Lower leg skin (tissue), 4 donors: ENCODE measurements around the gene HSPA12B. TPM values are rescaled to one million over a fixed set of nuclear protein-coding genes. Genes with fewer than 3 reads are reported as not detected.

Experiments used
- DNase-seq, 2 donors: peaks; one replicate each; pipeline ENCODE4 v3.0.0-alpha.2; 2019; ENCODE audit warnings: low spot score in 2 of 2
- H3K4me3 ChIP-seq: fragments of 200-600 bp; sonication (generic); 2 replicates; pipeline ENCODE4 v1.5.1; 2017; ENCODE audit warnings: mild to moderate bottlenecking, low read depth; ENCODE audit not compliant: poor library complexity, severe bottlenecking
- CTCF ChIP-seq, 3 donors: fragments of 450-650 bp; IDR thresholded peaks; one replicate each; pipeline ENCODE4 v1.5.1; 2016; ENCODE audit warnings: antibody characterized with exemption in 3 of 3, mild to moderate bottlenecking in 3 of 3, moderate library complexity in 2 of 3
- POLR2A ChIP-seq, 2 donors: fragments of 450-650 bp; IDR thresholded peaks; one replicate each; pipeline ENCODE4 v1.6.1; 2016 to 2017; ENCODE audit warnings: antibody characterized with exemption in 2 of 2, mild to moderate bottlenecking in 1 of 2, moderate library complexity in 1 of 2
- WGBS, 2 donors: methylation state at CpG; one replicate each; pipeline ENCODE4 v1.1.5; 2018; 5-methylcytosine and 5-hydroxymethylcytosine counted together
- intact Hi-C: fragments of 100-400 bp; cut with DNase I; formaldehyde crosslinking; loops from one replicate; pipeline ENCODE4 v1.15.0; 2023; ENCODE audit warnings: low total_unique reads
- total RNA-seq, 4 donors: library from RNA; depleted of rRNA; stranded (reverse); fragments of >200 nt; gene quantifications; one replicate each; pipeline ENCODE4 v1.1.0, GENCODE V29; 2016

Gene HSPA12B
- total RNA-seq, 4 donors from 2014 or later: 4.0 to 6.0 (median 5.7) TPM

- TF ChIP-seq POLR2A (IDR thresholded peaks at IDR 0.05) (no peak), CTCF (IDR thresholded peaks at IDR 0.05) (no peak)
- no peak for DNase-seq
- WGBS, 2 donors: 84 to 92% methylated on average over 11 of the region's 11 CpGs
- H3K4me3 ChIP-seq: no peak overlapping the region
- intact Hi-C loops: no loop called here
Observed at GRCh38 chr20:3689978-3690377, 42.5 kb upstream of the HSPA12B start.

DNA sequence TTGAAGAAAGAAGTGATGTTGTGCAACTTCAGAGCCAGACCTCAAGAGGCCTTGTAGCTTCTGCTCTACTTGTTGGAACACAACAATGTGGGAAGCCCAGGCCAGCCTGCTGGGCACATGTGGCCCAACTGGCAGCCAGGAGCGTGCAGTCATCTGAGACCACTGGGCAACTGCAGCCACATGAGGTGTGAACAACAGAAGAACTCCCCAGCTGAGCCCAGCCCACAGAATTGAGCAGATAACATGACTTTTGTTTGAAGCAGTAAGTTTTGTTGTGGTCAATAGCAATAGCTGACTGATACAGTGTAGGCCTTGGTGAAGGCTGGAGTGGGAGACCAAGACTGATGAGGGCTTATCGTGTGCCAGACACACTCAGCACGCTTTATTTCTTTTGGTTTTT is 42.1 kb upstream of the HSPA12B start:
- intact Hi-C loops: no loop called here
- WGBS, 2 donors: 92 to 99% methylated on average over 3 of the region's 3 CpGs
- TF ChIP-seq CTCF (IDR thresholded peaks at IDR 0.05) (no peak), POLR2A (IDR thresholded peaks at IDR 0.05) (no peak)
- no peak overlapping the region for H3K4me3 ChIP-seq
- DNase-seq: no peak

DNA sequence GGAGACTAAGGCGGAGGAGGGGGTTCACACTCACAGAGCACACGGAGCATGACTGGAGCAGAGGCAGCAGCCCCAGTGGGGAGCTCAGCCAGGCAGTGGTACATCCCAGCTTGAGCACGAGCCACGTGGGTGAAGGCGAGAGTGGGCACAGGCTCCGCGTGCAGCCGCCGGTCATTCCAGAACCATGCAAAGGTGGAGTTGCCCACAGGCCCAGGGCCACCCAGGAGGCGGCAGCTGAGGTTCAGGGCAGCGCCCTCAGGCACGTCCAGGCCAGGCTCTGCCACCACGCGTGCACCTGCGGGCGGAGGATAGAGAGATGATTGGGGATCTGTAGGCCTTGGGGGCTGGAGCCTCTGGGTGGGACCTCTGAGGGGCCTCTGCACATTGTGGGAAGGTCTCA is 41.2 kb upstream of the HSPA12B start:
- 89 to 90% methylated on average over 12 to 13 of the region's 16 CpGs for WGBS, 2 donors
- intact Hi-C loops: no loop called here
- DNase-seq: no peak
- TF ChIP-seq POLR2A (IDR thresholded peaks at IDR 0.05): no peak
- TF ChIP-seq CTCF (IDR thresholded peaks at IDR 0.05): no peak
- H3K4me3 ChIP-seq: no peak overlapping the region

- intact Hi-C loops: no loop called here
- 88 to 97% methylated on average over 6 to 9 of the region's 9 CpGs for WGBS, 2 donors
- DNase-seq: no peak
- no peak overlapping the region for H3K4me3 ChIP-seq
- TF ChIP-seq CTCF (IDR thresholded peaks at IDR 0.05) (no peak), POLR2A (IDR thresholded peaks at IDR 0.05) (no peak)
Observed at GRCh38 chr20:3691897-3692296, 40.6 kb upstream of the HSPA12B start.

GRCh38 chr20:3692706-3693294 is 39.7 kb upstream of the HSPA12B start:
- TF ChIP-seq POLR2A (IDR thresholded peaks at IDR 0.05): no peak
- TF ChIP-seq CTCF (IDR thresholded peaks at IDR 0.05): no peak
- intact Hi-C loops: no loop called here
- DNase-seq: no peak
- WGBS, 2 donors: 86 to 93% methylated on average over 12 to 20 of the region's 23 CpGs
- no peak overlapping the region for H3K4me3 ChIP-seq

- no peak for DNase-seq
- H3K4me3 ChIP-seq: no peak overlapping the region
- TF ChIP-seq POLR2A (IDR thresholded peaks at IDR 0.05) (no peak), CTCF (IDR thresholded peaks at IDR 0.05) (no peak)
- 84 to 91% methylated on average over 13 of the region's 13 CpGs for WGBS, 2 donors
- intact Hi-C loops: no loop called here
Observed at GRCh38 chr20:3693376-3693775, 39.1 kb upstream of the HSPA12B start.
